Glomerular visceral epithelial cell (primary cell): ENCODE data around the gene FMN1.

Experiments
- DNase-seq: peaks from one replicate; pipeline ENCODE4 v3.0.0-alpha.2; 2016; ENCODE audit errors: extremely low spot score

FMN1 gene

DNA sequence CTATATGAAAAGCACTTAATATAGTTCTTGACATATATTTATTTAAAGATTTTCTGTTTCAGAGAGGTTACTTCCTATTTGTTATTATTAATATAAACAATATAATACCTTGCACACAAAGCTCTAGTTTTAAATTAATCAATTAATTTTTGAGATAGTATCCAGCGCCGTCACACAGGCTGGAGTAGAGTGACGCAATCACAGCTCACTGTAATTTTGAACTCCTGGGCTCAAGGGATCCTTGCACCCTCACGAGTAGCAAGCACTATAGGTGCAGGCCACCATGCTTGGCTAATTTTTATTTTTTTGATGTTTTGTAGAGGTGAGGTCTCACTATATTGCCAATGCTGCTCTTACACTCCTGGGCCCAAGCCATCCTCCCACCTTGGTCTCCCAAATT is 267.4 kb downstream of the FMN1 start:
- no peak for DNase-seq

DNA sequence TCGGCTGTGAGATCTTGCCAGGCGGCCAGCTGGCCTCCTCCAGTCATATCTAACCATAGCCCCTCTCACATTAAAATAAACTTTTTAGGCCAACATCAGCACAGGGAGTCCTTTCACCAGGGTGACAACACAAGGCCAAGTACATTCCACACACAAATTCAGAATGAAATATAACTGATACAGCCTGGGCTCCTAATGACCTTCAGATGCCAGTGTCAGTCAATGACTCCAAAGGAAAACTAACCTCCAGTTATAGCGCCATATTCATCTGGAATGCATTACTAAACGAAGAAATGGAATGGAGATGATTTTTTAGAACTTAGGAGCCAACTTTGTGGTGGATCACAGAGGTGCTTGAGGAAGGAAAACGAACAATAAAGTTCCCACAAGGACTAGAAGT is 271.3 kb downstream of the FMN1 start:
- DNase-seq: no peak

DNA sequence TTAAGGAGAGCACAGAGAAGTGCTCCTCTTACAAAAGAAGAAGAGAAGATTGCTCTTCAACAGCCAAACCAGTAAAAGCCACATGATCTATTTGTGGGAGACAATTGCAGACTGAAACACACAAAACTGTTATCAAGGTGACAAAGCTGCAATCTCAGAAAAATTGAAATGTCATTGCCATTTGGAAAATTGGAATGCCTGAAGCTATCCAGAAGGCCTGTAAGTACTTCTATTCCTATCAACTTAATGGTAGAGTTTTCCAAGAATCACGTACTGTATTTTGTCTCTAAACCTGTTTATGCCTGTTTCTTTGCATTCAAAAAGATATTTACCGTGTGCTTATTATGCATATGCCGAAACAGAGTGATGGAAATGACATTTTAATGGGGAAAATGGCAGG is 272.0 kb downstream of the FMN1 start:
- DNase-seq: no peak

DNA sequence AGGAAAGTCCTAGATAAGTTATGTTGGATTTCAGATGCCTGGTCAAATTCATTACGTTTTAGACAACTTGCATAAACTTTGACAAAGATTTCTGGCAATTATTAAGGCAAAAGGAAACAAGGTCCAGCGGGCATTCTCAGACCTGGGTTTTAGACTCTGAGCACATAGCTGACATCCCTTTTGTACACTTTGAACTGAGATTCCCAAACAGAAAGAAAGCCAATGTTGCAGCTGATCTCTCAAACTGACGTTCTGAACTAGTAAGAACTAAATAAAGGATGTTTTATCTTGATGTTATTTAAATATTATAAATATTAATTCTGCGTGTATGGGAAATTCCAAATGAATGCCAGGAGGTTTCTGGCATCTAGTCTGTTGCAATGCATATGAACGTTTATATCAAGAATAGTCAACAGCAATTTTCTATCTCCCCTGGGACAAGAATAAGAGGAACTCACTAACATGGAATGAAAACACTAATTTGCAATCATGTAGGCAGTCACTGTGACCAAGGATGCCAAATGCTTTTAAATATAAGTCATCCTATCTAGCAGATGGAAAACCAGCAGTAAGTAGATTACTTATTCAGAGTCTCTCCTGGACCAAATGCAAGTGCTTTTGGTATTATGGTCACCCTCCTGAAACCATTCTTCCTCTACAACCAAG is 274.6 kb downstream of the FMN1 start:
- peak; percentile 26 for DNase-seq

DNA sequence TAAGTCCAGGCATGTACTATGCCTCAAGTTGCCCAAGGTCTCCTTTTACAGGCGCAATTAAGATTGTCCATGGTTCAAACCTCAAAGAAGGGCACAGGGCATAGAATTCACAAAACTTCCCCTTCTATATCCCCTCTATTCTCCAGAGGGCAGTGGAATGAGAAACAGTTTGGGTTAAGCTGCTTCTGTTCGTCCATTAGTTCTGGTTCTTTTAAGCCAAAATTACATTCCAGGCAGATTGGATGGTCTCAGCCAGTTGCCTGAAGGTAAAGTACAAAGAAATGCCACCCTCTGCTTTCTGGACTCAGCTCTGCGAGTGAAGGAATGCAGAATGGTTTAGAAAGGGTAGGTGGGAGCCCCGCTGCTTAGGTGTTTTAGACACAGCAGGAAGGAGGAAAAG is 276.0 kb downstream of the FMN1 start:
- no peak for DNase-seq

DNA sequence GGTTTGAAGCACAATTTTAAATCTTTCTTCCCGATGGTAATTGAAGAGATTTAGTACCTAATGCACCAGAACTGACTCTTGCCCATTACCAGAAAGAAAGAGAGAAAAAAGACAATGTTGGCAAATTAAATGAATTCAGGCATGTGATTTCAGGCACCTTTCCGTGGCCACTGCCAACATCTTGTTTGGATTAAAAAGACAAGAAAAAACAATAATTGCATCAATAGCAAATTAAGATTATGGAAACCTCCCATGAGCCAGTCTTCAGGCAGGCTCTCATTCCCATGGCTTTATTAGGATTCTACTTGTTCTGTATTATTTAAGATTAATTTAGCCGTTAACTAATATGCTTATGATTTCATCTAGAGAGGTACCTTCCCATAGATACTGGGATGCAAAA is 283.7 kb downstream of the FMN1 start:
- no peak for DNase-seq

DNA sequence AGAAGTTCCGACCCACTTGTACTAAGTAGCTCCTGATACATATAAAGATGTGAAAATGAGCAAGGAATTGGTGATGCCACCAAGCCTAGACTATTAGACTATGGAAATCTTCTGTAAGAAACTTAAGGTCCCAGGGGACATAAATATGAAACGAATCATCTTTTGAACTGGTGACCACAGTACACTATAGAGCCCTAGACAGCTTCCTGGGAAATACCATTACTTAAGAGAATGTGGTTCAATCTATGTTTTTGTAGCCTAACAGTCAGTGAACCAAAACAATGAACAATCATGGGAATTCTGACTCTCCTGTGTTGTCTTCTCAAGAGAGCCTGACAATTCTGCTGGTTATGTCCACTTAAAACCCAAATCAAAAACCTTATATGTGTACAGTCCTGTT is 285.1 kb downstream of the FMN1 start:
- peak; percentile 47 for DNase-seq

DNA sequence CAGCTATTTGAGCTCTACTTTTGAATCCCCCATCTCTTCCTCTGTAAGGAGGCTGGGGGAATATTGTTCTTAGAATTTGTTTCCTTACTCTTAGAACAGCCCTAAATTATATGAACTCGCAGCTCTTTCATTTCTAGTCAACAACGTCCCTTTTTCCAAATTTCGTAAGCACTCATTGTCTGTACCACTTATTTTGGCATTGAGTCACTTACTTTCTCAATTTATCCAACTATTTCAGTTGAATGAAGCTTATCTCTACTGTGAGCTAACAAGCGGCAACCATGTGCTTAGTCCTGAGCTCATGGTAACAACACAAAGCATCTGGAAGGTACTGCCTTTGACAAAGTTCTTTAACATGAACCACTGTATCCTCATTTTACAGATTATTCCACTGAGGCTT is 285.6 kb downstream of the FMN1 start:
- DNase-seq: no peak

DNA sequence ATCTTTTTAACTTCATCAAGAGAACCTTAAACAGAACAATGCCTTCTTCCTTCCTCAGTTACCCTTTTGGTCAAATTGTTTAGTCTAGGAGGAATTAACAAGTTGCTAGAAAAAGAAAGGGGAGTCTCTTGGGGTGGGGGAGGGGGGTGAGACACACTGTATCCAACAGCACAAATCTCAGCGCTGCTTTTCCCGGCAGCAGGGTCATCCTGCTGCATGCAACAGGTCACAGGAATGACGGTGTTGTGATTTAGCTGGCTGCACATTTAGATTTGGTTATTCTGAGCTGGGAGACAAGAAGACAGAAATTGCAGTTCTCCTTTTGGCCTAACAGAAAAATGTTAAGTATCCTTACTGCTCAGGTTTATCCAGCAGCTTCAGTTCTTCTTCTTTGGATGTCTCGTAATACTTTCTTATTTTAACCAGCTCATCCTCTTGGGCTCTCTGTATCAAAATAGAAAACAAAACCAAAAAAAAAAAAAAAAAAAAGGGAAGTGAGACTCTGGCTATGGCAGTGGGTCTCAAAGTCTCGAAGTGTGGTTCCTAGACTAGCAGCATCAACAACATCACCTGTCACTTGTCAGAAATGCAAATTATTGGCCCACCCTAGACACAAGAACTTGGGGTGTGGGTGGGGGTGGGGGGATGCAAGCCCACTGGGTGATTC is 286.2 kb downstream of the FMN1 start:
- DNase-seq: peak; percentile 20

DNA sequence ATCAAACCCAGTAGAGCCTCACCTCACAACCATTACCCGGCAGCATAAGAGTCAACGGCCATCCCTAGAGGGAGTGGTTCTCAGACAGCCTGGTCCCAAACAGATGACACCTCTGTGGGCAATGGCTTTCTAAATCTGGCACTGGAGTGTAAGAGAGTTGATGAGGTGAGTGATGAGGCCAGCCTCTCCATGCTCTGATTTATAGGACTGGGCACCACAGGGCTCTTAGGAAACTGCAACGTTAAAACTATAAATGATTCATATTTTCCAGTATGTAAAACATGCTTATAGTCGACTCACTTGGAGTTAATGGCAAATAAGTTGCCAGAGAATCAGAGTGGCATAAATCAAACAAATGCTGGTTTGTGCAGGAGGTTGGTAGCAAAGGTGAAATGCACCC is 289.0 kb downstream of the FMN1 start:
- DNase-seq: no peak

DNA sequence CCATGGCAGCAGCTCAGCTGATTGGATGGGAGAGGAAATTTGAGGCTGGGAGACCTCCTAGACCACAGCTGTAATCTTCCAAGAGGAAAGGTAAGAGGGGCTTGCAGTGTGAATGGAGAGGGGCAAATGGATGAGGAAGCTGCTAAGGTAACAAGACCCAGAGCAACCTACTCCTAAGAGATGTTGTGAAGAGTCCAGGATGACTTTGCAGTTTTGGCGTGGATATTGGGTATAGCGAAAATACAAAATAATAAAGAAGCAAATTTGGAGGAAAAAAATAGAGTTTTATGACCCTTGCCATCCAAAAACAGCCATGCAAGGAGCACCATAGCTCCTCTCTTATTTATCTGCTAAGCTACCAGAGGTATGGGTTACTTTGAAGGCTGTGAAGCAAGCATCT is 290.1 kb downstream of the FMN1 start:
- DNase-seq: no peak

DNA sequence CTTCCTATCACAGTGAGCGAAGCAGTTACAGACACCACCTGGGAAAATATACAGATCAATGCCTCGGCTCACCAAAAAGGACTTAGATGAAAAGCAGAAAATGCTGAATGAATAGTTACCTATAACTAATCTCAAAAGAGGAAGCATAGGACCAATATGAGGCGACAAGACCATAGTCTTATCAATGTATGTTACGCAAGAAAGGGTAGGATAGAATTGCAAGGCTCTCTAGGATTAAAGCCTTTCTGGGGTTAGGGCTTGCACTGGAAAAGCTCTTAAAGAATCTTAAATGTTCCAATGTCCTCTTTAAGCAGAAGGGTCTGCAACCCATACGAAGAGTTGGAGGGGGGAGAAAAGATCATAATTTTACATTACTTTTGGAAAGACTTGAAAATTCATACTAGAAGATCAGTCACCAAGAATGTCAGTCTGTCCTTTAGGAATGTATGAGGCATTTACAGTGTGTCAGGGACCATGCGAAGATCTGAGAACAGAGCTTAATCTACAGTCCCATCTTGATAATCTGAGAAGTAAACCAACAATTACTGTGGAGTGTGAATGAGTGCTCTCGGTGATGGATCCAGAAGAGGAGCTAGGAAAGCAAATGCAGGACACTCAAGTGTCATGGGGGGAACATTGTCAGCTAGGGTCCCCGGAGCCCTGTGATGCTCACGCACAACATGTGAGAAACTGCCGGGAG is 290.8 kb downstream of the FMN1 start:
- DNase-seq: no peak

DNA sequence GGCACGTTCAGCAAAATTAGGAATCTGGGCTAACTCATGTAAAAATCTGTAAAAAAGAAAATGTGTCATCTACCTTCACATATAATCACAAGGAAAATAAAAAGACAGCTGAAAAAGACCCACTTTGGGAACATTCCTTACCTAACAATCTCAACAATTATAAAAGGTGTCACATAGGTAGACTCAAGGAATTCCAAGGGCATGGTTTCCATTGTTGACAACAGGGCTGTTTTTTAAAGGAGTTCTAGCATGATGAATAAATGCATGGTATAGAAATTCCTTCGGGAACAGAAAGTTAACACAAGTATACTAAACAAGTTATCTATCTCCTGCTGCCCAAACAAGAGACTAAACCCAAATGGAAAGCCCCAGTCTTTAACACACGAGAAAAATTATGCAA is 292.5 kb downstream of the FMN1 start:
- no peak for DNase-seq

DNA sequence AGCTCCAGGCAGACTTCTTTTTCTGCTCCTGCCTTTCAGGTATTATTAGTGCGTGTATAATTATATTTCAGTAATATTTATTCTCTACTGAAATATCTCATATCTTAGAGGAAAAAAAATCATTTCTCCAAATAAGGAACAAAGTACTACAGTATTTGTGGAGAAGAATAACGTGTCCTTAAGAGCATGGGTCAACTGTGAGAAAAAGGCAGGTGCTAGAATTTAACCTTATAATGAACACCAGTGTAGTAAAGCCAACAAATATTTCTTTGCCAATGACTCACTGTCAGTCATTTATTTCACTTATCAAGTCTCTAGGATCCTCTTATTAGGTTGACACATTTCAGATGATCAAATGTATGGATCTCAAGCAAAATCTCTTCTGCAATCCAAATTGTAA is 293.3 kb downstream of the FMN1 start:
- no peak for DNase-seq

DNA sequence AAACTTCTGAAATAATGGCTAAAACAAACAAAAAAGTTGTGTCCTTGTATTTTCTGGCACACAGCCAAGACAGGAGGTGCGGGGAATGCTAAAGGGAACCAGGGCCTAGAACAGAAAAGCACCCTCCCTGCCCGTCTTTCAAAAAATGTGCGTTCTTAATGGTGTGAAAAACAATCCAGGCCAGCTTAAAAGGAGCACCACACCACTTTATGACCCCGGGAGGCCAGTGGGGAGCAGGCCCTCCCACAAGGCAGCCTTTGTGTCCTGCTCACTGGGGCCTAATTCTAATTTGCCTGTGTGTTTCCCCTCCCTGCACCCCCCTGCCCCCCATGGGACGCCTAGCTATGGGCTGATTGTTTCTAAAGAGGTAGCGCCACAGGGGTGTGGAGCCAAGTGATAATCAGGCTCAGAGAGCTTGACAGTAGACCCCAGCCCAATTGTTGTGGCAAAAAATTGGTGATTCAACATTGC is 295.4 kb downstream of the FMN1 start:
- no peak for DNase-seq

DNA sequence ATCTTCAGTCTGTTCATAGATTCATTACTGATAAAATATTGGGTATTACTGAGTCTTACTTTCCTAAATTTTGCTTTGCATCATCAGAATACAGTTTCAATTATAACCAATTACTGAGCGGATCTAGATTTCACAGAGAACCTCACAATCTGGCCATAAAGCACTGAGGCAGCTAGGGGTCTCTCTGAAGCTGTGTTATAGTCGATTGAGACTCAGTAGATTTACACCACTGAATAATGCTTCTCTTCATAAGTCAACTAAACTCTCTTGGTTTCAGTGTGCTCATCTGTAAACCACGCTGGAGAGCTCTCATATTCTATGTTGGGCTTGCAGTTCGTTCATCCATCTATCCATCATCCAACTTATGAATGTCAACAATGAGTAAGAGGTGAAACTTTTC is 296.1 kb downstream of the FMN1 start:
- DNase-seq: no peak

DNA sequence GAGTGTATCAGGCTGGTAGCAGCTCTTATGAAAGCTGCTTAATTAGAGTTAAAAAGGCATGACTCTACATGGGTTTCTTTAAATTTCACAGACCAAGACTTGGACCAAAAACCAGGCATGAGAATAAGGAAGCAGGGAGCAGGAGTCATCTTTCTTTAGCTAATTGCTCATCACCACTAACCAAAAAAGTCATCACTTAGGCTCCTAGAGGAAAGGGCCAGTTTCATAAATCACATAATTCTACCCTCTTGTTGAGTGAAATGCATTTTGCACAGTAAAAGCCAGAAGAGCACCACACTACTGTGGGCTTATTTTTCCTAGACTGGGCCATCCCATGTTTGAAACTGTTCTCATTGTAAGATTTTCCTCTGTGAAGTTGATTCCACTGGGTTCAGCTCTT is 301.1 kb downstream of the FMN1 start:
- no peak for DNase-seq

DNA sequence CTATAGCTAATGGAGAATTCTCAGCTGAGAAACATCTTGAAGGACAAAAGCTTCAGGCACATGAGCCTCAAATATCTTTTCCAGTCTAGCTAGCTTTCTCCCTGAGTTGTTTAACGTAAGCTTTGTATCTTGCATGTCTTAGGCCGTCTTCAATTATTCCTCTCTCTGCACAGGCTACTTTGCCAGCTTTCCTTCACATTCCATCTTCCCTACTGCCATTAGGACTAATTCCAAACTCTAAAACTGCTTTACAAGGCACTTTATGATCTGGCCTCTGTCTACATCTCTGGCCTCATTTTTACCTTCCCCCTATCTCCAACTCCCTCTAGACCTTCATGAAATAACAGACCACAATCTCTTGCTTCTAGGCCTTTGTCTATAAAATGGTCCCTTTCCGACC is 305.3 kb downstream of the FMN1 start:
- no peak for DNase-seq

DNA sequence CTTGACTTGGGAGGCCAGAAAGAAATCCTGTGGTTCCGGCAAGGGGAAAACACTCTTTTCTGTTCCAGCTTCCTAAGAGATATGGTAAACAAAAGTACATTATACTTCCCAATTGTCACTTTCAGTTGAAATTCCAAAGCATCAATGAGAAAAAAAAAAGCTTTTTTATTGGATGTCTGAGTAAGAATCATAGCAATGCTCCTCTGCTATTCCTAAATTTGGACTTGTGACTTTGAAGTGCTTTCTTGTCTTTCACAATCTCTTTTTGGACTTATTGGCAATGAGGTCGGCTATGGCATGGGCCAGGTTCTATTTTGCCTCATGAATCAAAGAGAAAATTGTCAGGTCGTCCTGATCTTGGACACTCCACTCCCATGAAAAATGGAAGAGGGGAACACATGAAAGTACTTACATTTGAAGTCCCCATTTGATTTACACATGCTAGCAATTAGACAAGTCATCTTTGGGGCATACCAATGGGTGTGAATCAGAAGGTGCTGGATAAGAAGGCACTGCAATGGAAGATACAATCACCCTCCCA is 306.2 kb downstream of the FMN1 start:
- no peak for DNase-seq

DNA sequence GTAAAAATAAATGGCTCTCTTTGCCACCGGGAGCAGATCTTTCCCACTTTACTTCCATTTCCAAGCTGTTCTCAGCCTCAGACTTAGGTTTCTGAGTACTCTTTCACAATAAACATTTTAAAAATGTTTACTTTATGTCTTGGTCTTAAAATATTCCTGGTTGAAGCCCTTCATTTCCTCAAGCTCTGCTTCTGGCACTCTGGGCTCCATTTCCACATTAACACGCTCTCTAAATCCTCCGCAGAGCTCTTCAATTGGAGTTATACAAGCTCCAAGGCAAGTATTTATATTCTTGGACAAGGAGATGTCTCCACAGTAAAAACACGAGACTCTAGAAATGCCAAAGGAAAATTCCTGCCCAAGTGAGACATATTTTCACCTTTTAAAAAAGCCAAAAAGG is 307.4 kb downstream of the FMN1 start:
- DNase-seq: no peak

DNA sequence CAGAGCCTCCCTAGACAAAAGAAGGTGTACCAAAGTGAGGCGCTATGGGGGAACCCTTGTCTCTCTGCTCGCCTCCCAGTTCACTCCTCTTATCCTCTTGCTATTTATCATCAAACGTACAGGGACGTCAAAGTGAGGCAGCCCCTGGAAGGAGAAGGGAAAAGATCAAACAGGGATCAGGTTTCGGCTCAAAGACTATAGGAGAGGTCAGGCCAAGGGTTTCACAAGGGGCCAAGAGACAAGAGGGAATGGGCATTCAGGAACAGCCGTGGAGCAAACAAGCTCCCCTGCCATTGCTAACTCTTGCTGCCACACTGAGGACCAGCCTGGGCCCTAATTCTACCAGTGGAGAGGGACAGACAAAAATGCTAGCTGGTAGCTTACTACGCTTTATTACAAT is 308.1 kb downstream of the FMN1 start:
- no peak for DNase-seq

DNA sequence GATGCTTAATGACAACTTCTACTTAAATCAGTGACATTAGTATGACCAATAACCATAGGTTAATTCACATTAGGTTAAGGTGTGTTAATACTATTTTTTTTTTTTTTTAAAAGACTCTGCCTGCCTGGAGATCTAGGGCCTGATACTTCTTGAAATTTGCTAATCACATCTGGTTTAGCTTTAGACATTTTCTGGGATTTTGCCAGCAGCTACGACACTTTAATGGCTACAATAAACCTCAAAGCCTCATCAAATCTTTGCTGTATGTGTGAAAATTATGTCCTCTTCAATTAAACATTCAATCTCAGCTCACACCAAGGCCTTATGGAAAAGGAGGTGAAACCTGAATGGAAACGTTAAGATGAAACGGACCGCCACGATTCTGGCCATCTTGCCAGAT is 308.8 kb downstream of the FMN1 start:
- no peak for DNase-seq

DNA sequence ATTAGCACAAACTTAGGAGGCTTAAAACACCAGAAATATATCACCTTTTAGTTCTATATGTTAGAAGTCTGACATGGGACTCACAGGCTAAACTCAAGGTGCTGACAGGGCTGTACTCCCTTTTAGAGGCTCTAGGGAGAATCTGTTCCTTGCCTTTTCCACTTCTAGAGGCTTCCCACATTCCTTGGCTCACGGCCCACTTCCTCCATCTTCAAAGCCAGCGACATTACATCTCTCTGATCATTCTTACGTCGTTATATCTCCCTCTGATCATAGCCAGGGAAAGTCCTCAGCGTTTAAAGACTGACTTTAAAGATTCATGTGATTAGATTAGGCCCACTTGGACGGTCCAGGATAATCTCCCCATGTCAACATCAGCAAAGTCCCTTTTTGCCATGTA is 310.4 kb downstream of the FMN1 start:
- DNase-seq: no peak
